Measurements from ENCODE around the gene ANXA11.
"Not testable (repeated sequence)": the region's sequence is repeated elsewhere in the genome, so short reads cannot be mapped to it uniquely, and the experiment has no call there.

DNA sequence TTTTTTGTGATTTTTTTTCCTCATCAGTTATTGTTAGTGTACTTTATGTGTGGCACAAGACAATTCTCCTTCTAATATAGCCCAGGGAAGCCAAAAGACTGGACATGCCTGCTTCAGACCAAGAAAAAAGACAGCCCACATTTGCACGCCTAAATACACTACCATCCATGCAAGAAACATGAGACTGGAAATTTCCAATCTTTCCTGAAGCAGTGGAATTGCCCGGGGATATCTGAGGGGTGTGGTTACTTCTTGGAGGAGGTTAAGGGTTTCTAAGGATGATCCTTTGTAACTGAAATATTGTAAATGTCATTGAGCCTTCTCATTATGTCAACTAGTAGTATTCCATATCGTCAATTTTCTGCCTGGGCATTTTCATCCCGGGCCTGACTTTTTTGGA is 37.0 kb upstream of the ANXA11 start:
- not testable (repeated sequence) for TF ChIP-seq RCOR1 (IDR thresholded peaks at IDR 0.05; ENCODE audit: insufficient replicate concordance, low read length); CTCF (conservative IDR thresholded peaks at IDR 0.05; ENCODE audit: low read depth, low read length); POLR2A (IDR thresholded peaks at IDR 0.05; ENCODE audit: low read depth, low read length); FOS (IDR thresholded peaks at IDR 0.05; ENCODE audit: low read depth, low read length); MAFK (IDR thresholded peaks at IDR 0.05; ENCODE audit: low read depth, low read length); MXI1 (IDR thresholded peaks at IDR 0.05; ENCODE audit: borderline replicate concordance, low read depth, low read length); MAZ (IDR thresholded peaks at IDR 0.05; ENCODE audit: borderline replicate concordance, low read depth, low read length); CEBPB (IDR thresholded peaks at IDR 0.05; ENCODE audit: low read depth, low read length); RAD21 (IDR thresholded peaks at IDR 0.05; ENCODE audit: low read length); BHLHE40 (IDR thresholded peaks at IDR 0.05; ENCODE audit: low read depth, low read length)
